HTERT RPE-1 (cell line): ENCODE data around the gene CAST.

Source experiments
- in situ Hi-C: fragments of 300-500 bp; cut with MboI; formaldehyde crosslinking; loops from 4 replicates; pipeline ENCODE4 v1.14.3; 2020; ENCODE audit warnings: low sequenced_read_pairs

Gene CAST

DNA sequence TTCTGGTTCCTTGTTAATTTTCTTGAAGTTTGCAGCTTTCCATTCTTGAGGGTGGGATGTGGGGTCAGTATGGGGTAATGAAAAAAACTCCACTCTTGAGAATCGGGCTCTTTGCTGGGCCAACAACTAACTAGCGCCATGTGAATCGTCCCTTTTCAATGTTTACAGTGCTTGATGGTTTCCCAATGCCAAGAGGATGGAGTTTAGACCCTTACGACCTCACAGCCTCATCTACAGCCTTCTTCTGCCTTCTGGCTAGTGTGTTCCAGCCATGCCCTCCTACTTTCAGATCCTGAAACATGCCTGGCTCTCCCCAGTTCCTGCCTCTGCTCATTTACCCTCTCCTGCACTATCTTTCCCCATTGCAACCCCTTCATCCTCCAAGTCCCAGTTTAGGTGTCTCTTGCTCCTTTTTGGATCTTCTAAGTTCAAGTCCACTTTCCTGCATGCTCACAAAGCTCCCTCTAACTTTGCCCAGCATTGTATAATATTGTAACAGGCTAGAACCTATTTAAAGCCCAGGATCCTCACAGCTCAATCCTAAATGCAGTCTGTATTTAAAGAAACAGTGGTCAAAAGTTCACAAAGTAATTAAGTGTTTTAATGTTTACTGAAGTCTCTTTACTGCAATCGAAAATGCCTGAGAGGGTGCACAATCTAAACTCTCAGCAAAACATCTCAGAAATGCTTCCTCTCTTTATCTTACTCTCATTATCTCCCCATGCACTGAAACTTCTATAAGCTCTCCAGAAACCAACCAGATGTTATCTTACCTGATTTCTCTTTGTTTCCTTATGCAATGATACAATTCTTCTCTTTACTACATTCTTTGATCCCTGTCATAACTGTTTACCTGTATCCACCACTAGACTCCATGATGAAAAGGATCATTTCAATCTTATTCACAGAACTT, 20.6 kb upstream of the CAST start:
- in situ Hi-C loops, result no loop called here

DNA sequence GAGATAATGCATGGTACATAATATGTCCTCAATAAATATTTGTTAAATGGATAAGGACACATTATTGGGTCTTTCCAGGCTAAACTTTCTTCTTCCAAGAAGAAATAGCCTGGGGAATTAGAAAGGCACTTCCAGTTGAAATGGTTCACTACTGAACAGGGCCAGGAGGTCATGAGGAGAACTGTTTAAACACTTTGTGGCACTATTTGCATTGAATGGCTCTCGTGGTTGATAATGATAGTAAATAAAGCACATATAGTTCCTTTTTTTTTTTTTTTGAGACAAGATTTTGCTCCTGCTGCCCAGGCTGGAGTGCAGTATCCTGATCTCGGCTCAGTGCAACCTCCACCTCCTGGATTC, 19.9 kb upstream of the CAST start:
- in situ Hi-C loops, result no loop called here

GRCh38 chr5:96645091-96645490, 17.1 kb upstream of the CAST start:
- in situ Hi-C loops, result no loop called here

- in situ Hi-C loops, result no loop called here
Observed at GRCh38 chr5:96648023-96648422, 14.2 kb upstream of the CAST start.

DNA sequence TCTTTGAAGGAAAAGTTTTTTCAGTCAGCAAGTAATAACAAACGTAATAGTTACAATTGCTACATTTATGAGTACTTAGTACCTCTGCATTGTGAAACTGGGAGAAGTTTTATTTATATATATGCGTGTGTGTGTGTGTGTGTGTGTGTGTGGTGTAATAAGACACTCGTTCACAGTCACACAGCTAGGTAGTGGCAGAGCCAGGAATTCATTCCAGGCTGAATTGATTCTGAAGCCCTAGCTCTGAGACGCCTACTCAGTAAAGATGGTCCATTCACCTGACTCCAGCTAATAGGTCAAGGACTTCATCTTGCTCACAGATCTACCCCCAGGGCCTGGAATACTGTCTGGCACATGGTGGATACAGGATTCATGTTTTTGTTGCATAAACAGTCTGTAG, 13.6 kb upstream of the CAST start:
- in situ Hi-C loops, result no loop called here

- in situ Hi-C loops, result no loop called here
Observed at GRCh38 chr5:96649251-96649662, 12.9 kb upstream of the CAST start.

DNA sequence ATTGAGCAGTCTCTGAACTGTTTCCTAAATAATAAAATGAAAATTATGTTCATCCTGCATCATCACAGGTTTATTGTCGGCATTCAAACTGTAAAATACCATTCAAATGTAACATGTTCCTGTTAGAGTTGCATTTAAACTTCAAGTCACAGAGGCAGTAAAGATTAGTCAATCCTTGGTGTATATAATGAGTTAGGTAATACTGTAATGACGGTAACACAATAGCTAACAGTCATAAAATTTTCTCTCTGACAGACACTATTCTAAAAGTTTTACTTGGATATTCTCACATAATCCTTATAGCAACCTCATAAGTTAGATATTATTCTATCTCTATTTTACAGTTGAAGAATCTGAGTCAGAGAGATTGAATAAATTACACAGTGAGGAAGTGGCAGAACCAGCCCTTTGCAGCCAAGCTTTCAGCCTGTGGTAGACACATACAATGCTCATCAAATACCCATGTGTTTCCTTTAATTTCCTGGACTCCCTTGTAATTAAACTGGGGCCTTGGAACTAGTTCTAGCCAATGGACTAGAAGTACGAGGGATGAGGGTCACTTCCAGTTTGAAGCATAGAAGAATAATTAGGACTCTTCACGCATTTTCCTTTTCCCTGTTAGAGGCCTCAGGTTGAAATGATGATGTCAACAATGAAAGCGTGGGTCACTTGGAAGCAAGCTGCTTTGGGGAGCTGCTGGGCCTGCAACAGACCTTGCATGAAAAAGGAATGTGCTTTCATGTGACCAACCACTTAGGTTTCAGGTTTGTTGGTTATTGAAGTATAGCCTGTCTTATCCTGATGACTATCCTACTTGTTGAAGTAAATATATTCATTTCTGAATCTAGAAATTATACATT, 12.3 kb upstream of the CAST start:
- in situ Hi-C loops, result no loop called here

GRCh38 chr5:96651047-96651446, 11.1 kb upstream of the CAST start:
- in situ Hi-C loops, result no loop called here

- in situ Hi-C loops, result no loop called here
Observed at GRCh38 chr5:96651948-96652753, 10.0 kb upstream of the CAST start.

DNA sequence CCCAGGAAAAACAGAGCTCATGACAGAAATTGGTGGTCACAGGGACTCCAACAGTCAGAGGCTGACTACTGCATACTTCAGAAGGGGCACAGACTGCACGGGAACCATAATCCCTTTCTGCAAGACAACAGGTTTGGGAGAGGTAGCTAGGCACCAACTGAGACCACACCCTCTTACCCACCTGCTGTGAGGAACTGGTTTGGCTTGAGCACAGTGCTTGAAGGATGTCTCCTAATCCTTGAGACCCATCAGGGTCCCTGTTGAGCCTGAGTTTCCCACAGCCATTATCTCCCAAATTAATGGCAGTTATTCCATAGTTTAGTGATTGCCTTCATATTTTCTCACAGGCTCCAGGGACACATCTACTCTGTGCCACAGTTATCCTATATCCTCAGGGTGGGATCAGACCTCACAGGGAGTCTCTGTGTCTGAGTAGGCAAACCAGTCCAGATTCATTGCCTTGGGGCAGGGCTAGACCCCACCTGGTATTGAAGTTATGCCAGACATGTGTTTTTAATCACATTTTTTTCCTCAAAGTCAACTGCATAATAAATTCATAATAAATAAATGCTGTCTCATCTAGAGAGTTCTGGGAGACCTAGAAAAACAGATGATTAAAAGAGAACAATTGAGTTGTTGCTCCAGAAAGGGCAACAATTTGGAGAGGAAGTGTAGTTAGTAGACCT, 9.3 kb upstream of the CAST start:
- in situ Hi-C loops, result no loop called here

- in situ Hi-C loops, result no loop called here
Observed at GRCh38 chr5:96654209-96654608, 8.0 kb upstream of the CAST start.

DNA sequence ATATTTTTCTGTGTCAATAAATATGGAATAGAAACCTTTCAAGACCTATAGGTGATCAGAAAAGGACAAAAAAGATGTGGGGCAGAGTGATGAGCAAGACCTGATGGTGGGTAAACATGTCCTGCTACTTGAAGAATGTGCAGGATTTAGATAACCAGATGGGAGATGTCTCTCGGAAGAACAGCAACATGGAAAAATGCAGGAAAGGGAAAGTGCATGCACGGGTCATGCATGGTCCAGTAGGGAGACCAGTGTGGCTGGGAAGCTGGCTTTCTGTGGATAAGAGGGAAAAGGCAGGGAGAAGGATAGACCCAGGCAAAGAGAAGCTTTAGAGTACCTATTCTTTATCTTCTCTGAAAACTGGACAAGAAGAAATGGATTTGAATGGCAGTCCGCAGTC, 7.1 kb upstream of the CAST start:
- in situ Hi-C loops, result no loop called here

- in situ Hi-C loops, result no loop called here
Observed at GRCh38 chr5:96655506-96655905, 6.7 kb upstream of the CAST start.

GRCh38 chr5:96657068-96657467, 5.1 kb upstream of the CAST start:
- in situ Hi-C loops, result no loop called here

DNA sequence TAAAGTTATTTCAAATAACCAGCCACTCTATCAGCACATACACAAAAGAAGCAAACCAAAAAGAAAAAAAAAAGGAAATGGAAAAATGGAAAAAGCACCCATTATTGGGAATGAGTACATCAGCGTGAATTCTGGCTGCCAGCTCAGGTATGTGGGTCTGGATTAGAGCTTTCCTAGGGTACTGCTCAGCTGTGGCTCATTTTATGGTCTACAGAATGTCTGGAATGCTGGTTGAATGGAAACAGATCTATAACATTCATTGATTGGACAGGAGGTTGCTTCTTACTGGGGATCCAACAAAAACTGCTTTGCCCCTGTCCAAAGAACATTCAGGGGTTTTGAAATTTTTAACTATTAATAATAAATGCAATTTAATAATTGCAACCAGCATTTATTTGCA, 3.9 kb upstream of the CAST start:
- in situ Hi-C loops, result no loop called here

DNA sequence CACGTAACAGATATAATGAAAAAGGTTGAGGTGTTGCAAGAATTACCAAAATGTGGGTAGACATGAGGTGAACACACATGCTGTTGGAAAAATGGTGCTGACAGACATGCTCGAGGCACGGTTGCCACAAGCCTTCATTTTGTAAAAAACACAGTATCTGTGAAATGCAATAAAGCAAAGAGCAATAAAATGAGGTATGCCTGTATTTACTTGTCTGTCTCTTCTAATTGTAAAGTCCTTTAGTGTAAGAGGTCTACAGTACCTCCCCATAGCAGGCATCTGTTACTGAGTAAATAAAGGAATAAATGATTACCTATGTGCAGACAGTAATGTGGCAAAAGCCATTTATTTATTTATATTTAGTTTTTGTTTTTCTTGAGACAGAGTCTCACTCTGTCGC, 3.0 kb upstream of the CAST start:
- in situ Hi-C loops, result no loop called here

- in situ Hi-C loops, result no loop called here
Observed at GRCh38 chr5:96660971-96661854, 963 bp upstream of the CAST start.

GRCh38 chr5:96662725-96663518, 746 bp downstream of the CAST start:
- in situ Hi-C loops, result no loop called here

GRCh38 chr5:96663608-96664007, 1.4 kb downstream of the CAST start:
- in situ Hi-C loops, result no loop called here
